Neural progenitor cell (in vitro differentiated cells): ENCODE measurements around the gene CASTOR1. TPM values are rescaled to one million over a fixed set of nuclear protein-coding genes. Genes with fewer than 3 reads are reported as not detected.
A peak's percentile ranks its signal among the peaks of the same experiment; 100 is the strongest.

Source experiments
- DNase-seq: peaks from one replicate; pipeline ENCODE4 v3.0.0-alpha.2; 2016; ENCODE audit warnings: low spot score
- H2AFZ ChIP-seq: fragments of 200-600 bp; sonication (generic); replicated peaks from 2 replicates; pipeline ENCODE4 v1.6.1; 2016; ENCODE audit warnings: antibody characterized with exemption
- H3F3A ChIP-seq: fragments of 200-600 bp; sonication (generic); 2 replicates; pipeline ENCODE4 v1.6.1; 2016; ENCODE audit warnings: antibody characterized with exemption, low read depth
- H3K27ac ChIP-seq: fragments of 200-600 bp; sonication (generic); 2 replicates; pipeline ENCODE4 v1.5.1; 2016; ENCODE audit warnings: mild to moderate bottlenecking
- H3K27me3 ChIP-seq: fragments of 200-600 bp; sonication (generic); 2 replicates; pipeline ENCODE4 v1.6.1; 2016; ENCODE audit warnings: mild to moderate bottlenecking, moderate library complexity
- H3K36me3 ChIP-seq: fragments of 200-600 bp; sonication (generic); 2 replicates; pipeline ENCODE4 v1.5.1; 2016
- H3K4me1 ChIP-seq: fragments of 200-600 bp; sonication (generic); 2 replicates; pipeline ENCODE4 v1.6.1; 2016; ENCODE audit warnings: mixed run types
- H3K4me2 ChIP-seq: fragments of 200-600 bp; sonication (generic); 2 replicates; pipeline ENCODE4 v1.6.1; 2016
- H3K4me3 ChIP-seq: fragments of 200-600 bp; sonication (generic); 2 replicates; pipeline ENCODE4 v1.5.1; 2016
- H3K79me2 ChIP-seq: fragments of 200-600 bp; sonication (generic); 2 replicates; pipeline ENCODE4 v1.6.1; 2016; ENCODE audit warnings: low read depth
- H3K9ac ChIP-seq: fragments of 200-600 bp; sonication (generic); 2 replicates; pipeline ENCODE4 v1.6.1; 2016
- H3K9me3 ChIP-seq: fragments of 200-600 bp; sonication (generic); 2 replicates; pipeline ENCODE4 v1.5.1; 2016; ENCODE audit warnings: low read depth
- H4K20me1 ChIP-seq: fragments of 200-600 bp; sonication (generic); 2 replicates; pipeline ENCODE4 v1.6.1; 2016; ENCODE audit warnings: low read depth
- H3K27ac Mint-ChIP-seq: 3 replicates; pipeline ENCODE4 v1.8.0; 2021; ENCODE audit warnings: mixed read lengths
- H3K27me3 Mint-ChIP-seq: 2 replicates; pipeline ENCODE4 v1.8.0; 2022; ENCODE audit warnings: low read depth, mild to moderate bottlenecking, inconsistent platforms, moderate library complexity, mixed read lengths; ENCODE audit not compliant: insufficient read depth
- H3K36me3 Mint-ChIP-seq: 3 replicates; pipeline ENCODE4 v1.8.0; 2021; ENCODE audit warnings: mixed read lengths
- H3K4me1 Mint-ChIP-seq: 3 replicates; pipeline ENCODE4 v1.8.0; 2021; ENCODE audit warnings: mixed read lengths
- H3K4me3 Mint-ChIP-seq: 3 replicates; pipeline ENCODE4 v1.8.0; 2021; ENCODE audit warnings: mild to moderate bottlenecking, moderate library complexity, mixed read lengths
- H3K9me3 Mint-ChIP-seq: 3 replicates; pipeline ENCODE4 v1.8.0; 2020; ENCODE audit warnings: mixed read lengths
- EZH2 ChIP-seq: fragments of 200-600 bp; sonication (generic); IDR thresholded peaks from 2 replicates; pipeline ENCODE4 v1.6.1; 2017; ENCODE audit warnings: antibody characterized with exemption, mild to moderate bottlenecking, moderate library complexity
- EZH2phosphoT487 ChIP-seq: fragments of 200-600 bp; sonication (generic); IDR thresholded peaks from 2 replicates; pipeline ENCODE4 v1.6.1; 2017; ENCODE audit warnings: antibody characterized with exemption
- total RNA-seq: library from RNA; depleted of rRNA; stranded (reverse); fragments of >200 nt; gene quantifications from 2 replicates; pipeline ENCODE4 v1.2.3, GENCODE V29; 2015; ENCODE audit warnings: low replicate concordance
- TF ChIP-seq, protein P1 (sequence below): fragments of 200-600 bp; sonication (generic); IDR thresholded peaks from 2 replicates; pipeline ENCODE4 v1.5.1; 2017; ENCODE audit warnings: antibody characterized with exemption, mild to moderate bottlenecking

Gene CASTOR1
- total RNA-seq, 1 donor from 2014 or later, result 6.2 TPM

DNA sequence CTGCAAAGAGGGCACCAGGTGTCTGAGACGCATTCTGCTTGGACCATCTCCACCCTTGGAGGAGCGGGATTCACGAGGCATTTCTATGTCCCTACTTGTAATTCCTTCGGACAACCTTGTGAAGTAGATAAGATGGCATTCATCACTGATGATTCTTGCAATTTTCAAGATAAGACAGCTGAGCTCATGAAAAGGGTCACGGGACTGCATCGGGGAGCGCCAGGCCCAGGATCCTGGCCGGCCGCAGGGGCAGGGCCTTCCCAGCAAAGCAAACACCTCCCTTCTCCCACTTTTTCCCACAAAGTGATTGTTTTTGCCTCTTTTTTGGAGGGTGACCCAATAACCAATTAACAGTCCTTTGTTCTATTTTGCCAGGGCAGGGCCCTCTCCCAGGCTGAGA, 51.2 kb downstream of the CASTOR1 start:
- no peak overlapping the region for H3K4me3 ChIP-seq
- H4K20me1 ChIP-seq, result no peaks in the 10 kb centered on the region
- no peaks in the 10 kb centered on the region for H3K36me3 ChIP-seq
- no peak overlapping the region for H3K4me2 ChIP-seq
- no peaks in the 10 kb centered on the region for H3F3A ChIP-seq
- Mint-ChIP-seq H3K36me3 (no peaks in the 10 kb centered on the region), H3K4me3 (no peak overlapping the region), H3K27me3 (peaks cover 7% of the 10 kb centered on the region), H3K27ac (peak overlapping the region; percentile 72), H3K9me3 (peaks cover 2% of the 10 kb centered on the region), H3K4me1 (peaks cover 41% of the 10 kb centered on the region)
- H3K79me2 ChIP-seq, result no peaks in the 10 kb centered on the region
- no peak overlapping the region for H3K27ac ChIP-seq
- TF ChIP-seq, protein P1, sequence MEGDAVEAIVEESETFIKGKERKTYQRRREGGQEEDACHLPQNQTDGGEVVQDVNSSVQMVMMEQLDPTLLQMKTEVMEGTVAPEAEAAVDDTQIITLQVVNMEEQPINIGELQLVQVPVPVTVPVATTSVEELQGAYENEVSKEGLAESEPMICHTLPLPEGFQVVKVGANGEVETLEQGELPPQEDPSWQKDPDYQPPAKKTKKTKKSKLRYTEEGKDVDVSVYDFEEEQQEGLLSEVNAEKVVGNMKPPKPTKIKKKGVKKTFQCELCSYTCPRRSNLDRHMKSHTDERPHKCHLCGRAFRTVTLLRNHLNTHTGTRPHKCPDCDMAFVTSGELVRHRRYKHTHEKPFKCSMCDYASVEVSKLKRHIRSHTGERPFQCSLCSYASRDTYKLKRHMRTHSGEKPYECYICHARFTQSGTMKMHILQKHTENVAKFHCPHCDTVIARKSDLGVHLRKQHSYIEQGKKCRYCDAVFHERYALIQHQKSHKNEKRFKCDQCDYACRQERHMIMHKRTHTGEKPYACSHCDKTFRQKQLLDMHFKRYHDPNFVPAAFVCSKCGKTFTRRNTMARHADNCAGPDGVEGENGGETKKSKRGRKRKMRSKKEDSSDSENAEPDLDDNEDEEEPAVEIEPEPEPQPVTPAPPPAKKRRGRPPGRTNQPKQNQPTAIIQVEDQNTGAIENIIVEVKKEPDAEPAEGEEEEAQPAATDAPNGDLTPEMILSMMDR, result no peak
- no peak overlapping the region for H2AFZ ChIP-seq
- no peak for DNase-seq
- H3K4me1 ChIP-seq, result peaks cover 10% of the 10 kb centered on the region
- no peaks in the 10 kb centered on the region for H3K9me3 ChIP-seq
- no peaks in the 10 kb centered on the region for H3K27me3 ChIP-seq
- H3K9ac ChIP-seq, result no peak overlapping the region

DNA sequence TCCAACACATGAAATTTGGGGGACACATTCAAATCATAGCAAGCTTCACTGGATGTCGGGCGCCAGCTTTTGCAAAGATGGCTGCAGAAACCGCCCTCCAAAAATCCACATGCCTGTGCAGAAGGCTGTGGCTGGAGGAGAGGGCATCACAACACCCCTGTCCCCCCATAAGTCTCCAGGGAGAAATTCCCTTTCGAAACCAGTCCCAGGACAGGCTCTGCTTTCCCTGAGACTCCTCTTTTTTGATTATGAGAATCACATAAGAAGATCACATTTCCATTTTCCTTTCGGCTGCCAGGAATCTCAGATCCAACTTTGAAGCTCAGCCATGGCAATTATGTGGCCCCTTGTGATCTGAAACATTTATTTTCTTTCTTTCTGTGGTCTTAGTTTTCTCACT, 52.4 kb downstream of the CASTOR1 start:
- no peaks in the 10 kb centered on the region for H3K79me2 ChIP-seq
- H3K4me3 ChIP-seq, result no peak overlapping the region
- no peaks in the 10 kb centered on the region for H3K27me3 ChIP-seq
- H3K36me3 ChIP-seq, result no peaks in the 10 kb centered on the region
- peaks cover 2% of the 10 kb centered on the region for H3K9me3 Mint-ChIP-seq
- H3K9ac ChIP-seq, result no peak overlapping the region
- H3K36me3 Mint-ChIP-seq, result no peaks in the 10 kb centered on the region
- H4K20me1 ChIP-seq, result no peaks in the 10 kb centered on the region
- no peak overlapping the region for H3K4me2 ChIP-seq
- no peak overlapping the region for H3K27ac ChIP-seq
- H3K9me3 ChIP-seq, result no peaks in the 10 kb centered on the region
- no peak overlapping the region for H3K4me3 Mint-ChIP-seq
- no peak overlapping the region for H2AFZ ChIP-seq
- no peaks in the 10 kb centered on the region for H3F3A ChIP-seq
- peaks cover 10% of the 10 kb centered on the region for H3K4me1 ChIP-seq
- DNase-seq, result no peak
- H3K27me3 Mint-ChIP-seq, result peaks cover 8% of the 10 kb centered on the region
- H3K4me1 Mint-ChIP-seq, result peaks cover 45% of the 10 kb centered on the region
- no peak overlapping the region for H3K27ac Mint-ChIP-seq
- TF ChIP-seq, protein P1, result no peak
- TF ChIP-seq EZH2, result no peak
- no peak for TF ChIP-seq EZH2phosphoT487

DNA sequence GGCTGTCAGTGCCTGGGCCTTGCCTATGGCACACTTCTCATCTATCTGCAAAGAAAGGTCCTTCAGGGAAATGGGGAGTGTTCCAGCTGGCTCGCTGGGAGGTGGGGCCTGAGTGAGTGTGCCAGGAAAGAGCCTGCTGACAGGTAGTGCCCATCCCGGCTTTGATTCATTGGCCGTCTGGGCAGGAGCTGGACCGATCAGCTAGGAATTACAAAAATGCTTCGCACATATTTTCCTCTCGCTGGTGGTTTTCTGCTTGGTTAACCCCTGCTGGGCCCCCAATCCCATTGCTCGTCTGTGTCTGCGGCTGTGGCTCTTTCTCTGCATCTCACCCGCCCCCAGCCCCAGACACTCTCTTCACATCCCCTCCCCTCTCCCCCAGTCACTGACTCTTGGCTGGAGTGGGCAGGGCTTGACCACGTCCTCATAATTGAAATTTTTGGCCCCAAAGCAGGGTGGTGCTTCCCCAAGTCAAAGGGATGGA, 53.6 kb downstream of the CASTOR1 start:
- H3K27me3 ChIP-seq, result no peaks in the 10 kb centered on the region
- Mint-ChIP-seq H3K27me3 (peaks cover 10% of the 10 kb centered on the region), H3K9me3 (peaks cover 2% of the 10 kb centered on the region), H3K4me1 (peaks cover 43% of the 10 kb centered on the region), H3K27ac (peak overlapping the region; percentile 77), H3K4me3 (no peak overlapping the region), H3K36me3 (no peaks in the 10 kb centered on the region)
- TF ChIP-seq, protein P1, result no peak
- peaks cover 10% of the 10 kb centered on the region for H3K4me1 ChIP-seq
- H3K36me3 ChIP-seq, result no peaks in the 10 kb centered on the region
- no peak overlapping the region for H3K4me3 ChIP-seq
- no peak overlapping the region for H3K27ac ChIP-seq
- H3F3A ChIP-seq, result no peaks in the 10 kb centered on the region
- no peak overlapping the region for H3K9ac ChIP-seq
- H4K20me1 ChIP-seq, result no peaks in the 10 kb centered on the region
- no peaks in the 10 kb centered on the region for H3K79me2 ChIP-seq
- no peak overlapping the region for H3K4me2 ChIP-seq
- DNase-seq, result no peak
- H3K9me3 ChIP-seq, result no peaks in the 10 kb centered on the region
- no peak overlapping the region for H2AFZ ChIP-seq

Other genes starting within 250 kb of the CASTOR1 start
- gene HORMAD2, start 209.0 kb downstream of the CASTOR1 start, total RNA-seq, result not detected in 2 replicates
- gene LIF, start 42.7 kb downstream of the CASTOR1 start, total RNA-seq, result 0.21 and 0.50 TPM in 2 replicates
- gene OSM, start 22.7 kb downstream of the CASTOR1 start, total RNA-seq, result not detected in 2 replicates
- gene TBC1D10A, start 37.4 kb upstream of the CASTOR1 start, total RNA-seq, result 6.2 and 10.2 TPM in 2 replicates
- gene SF3A1, start 67.4 kb upstream of the CASTOR1 start, total RNA-seq, result 29.2 and 48.4 TPM in 2 replicates
- 3.7 and 11.1 TPM in 2 replicates for gene CCDC157, start 67.5 kb upstream of the CASTOR1 start, total RNA-seq
- 11.9 and 38.5 TPM in 2 replicates for gene RNF215, start 97.9 kb upstream of the CASTOR1 start, total RNA-seq
- gene SEC14L2, start 107.5 kb upstream of the CASTOR1 start, total RNA-seq, result 4.9 and 5.7 TPM in 2 replicates
- 29.9 and 67.9 TPM in 2 replicates for gene MTFP1, start 136.3 kb upstream of the CASTOR1 start, total RNA-seq
- not detected in 2 replicates for gene SEC14L3, start 182.5 kb upstream of the CASTOR1 start, total RNA-seq
- 0.31 TPM in 1 of 2 replicates, not detected in the other for gene SEC14L4, start 216.2 kb upstream of the CASTOR1 start, total RNA-seq